K562 (cell line): Measurements from ENCODE around the gene SST. TPM values are rescaled to one million over a fixed set of nuclear protein-coding genes. Genes with fewer than 3 reads are reported as not detected.

Experiments used
- EWSR1 ChIP-seq: fragments of 450-650 bp; IDR thresholded peaks from 2 replicates; pipeline ENCODE4 v1.6.1; 2018; ENCODE audit warnings: borderline replicate concordance, mild to moderate bottlenecking, low read depth, moderate library complexity; ENCODE audit not compliant: partially characterized antibody
- KAT2B ChIP-seq: IDR thresholded peaks from one replicate; pipeline ENCODE4 v1.6.1; 2012; ENCODE audit warnings: low read depth, mild to moderate bottlenecking, control low read depth, inconsistent platforms, low read length, moderate library complexity
- MIER1 ChIP-seq: fragments of 450-650 bp; IDR thresholded peaks from 2 replicates; pipeline ENCODE4 v1.6.1; 2016; ENCODE audit warnings: antibody characterized with exemption, mild to moderate bottlenecking, low read depth
- NCOR1 ChIP-seq: fragments of 450-650 bp; IDR thresholded peaks from 2 replicates; pipeline ENCODE4 v1.6.1; 2016; ENCODE audit warnings: mild to moderate bottlenecking, moderate library complexity
- NFATC3 ChIP-seq: fragments of 450-650 bp; IDR thresholded peaks from 2 replicates; pipeline ENCODE4 v1.6.1; 2017; ENCODE audit warnings: mild to moderate bottlenecking
- SMAD2 ChIP-seq: fragments of 150-350 bp; IDR thresholded peaks from 2 replicates; pipeline ENCODE4 v1.6.1; 2014; ENCODE audit warnings: low read depth, mild to moderate bottlenecking, low read length
- TRIM25 ChIP-seq: fragments of 450-650 bp; IDR thresholded peaks from 2 replicates; pipeline ENCODE4 v1.7.0; 2016; ENCODE audit warnings: borderline replicate concordance
- ZBTB26 ChIP-seq: fragments of 450-650 bp; formaldehyde crosslinking; IDR thresholded peaks from 2 replicates; pipeline ENCODE4 v1.4.0; 2022; ENCODE audit warnings: missing genetic modification characterization
- ZFP1 ChIP-seq: fragments of 450-650 bp; formaldehyde crosslinking; IDR thresholded peaks from 2 replicates; pipeline ENCODE4 v1.4.0; 2020; ENCODE audit warnings: mild to moderate bottlenecking, mixed read lengths
- ZNF134 ChIP-seq: fragments of 250-450 bp; sonication (Bioruptor Pico); conservative IDR thresholded peaks from 2 replicates; pipeline ENCODE4 v1.4.0; 2020
- ZNF143 ChIP-seq: sonication (generic); formaldehyde crosslinking; IDR thresholded peaks from 2 replicates; pipeline ENCODE4 v1.9.0; 2022; ENCODE audit warnings: mild to moderate bottlenecking, missing genetic modification reagents
- ZNF311 ChIP-seq: fragments of 250-450 bp; sonication (Bioruptor Pico); IDR thresholded peaks from 2 replicates; pipeline ENCODE4 v1.4.0; 2020; ENCODE audit warnings: mild to moderate bottlenecking, moderate library complexity
- ZNF41 ChIP-seq: fragments of 250-450 bp; sonication (Bioruptor Pico); conservative IDR thresholded peaks from 2 replicates; pipeline ENCODE4 v1.4.0; 2020; ENCODE audit warnings: mild to moderate bottlenecking
- ZSCAN29 ChIP-seq: fragments of 450-650 bp; IDR thresholded peaks from 2 replicates; pipeline ENCODE4 v1.6.1; 2017
- polyA plus RNA-seq, 8 experiments: library from polyadenylated mRNA; depleted of rRNA in 4 of 8; stranded (reverse) in 5 of 8; unstranded in 3 of 8; fragments of >200 nt; fragmentation: Nextera tagmentation in 2 of 8; fragmentation: Illumina TruSeq in 1 of 8; extraction: Ambion mirVana in 2 of 8; extraction: Trizol in 1 of 8; gene quantifications; 2 replicates each; pipeline versions ENCODE4 v1.2.1 to v1.2.3, GENCODE V29; 2011 to 2014; ENCODE audit warnings: inconsistent platforms in 1 of 8, missing spikeins in 1 of 8
- total RNA-seq, 7 experiments: library from RNA; depleted of rRNA in 6 of 7; stranded (reverse); fragments of >200 nt in 6 of 7; fragmentation: Illumina TruSeq in 2 of 7; extraction: Trizol in 2 of 7; gene quantifications; 2 replicates each; pipeline versions ENCODE4 v1.2.1 to v1.2.3, GENCODE V29; 2011 to 2021; ENCODE audit warnings: low replicate concordance in 1 of 7
- TF ChIP-seq, protein P1 (sequence below): sonication (generic); formaldehyde crosslinking; IDR thresholded peaks from 2 replicates; pipeline ENCODE4 v1.8.0; 2022; ENCODE audit warnings: mild to moderate bottlenecking, low read depth, missing genetic modification reagents
- TF ChIP-seq, protein P2 (sequence below): sonication (generic); formaldehyde crosslinking; IDR thresholded peaks from 2 replicates; pipeline ENCODE4 v1.8.0; 2022; ENCODE audit warnings: mild to moderate bottlenecking, missing genetic modification reagents, borderline replicate concordance
- TF ChIP-seq, protein P3 (sequence below), 2 experiments: fragments of 200-800 bp in 1 of 2; sonication (Bioruptor generic) in 1 of 2; sonication (generic) in 1 of 2; formaldehyde crosslinking in 1 of 2; IDR thresholded peaks in 1 of 2; conservative IDR thresholded peaks in 1 of 2; 2 replicates each; pipeline versions ENCODE4 v1.5.0 to v1.6.1; 2016 to 2020; ENCODE audit warnings: missing compliant biosample characterization in 1 of 2, missing genetic modification characterization in 1 of 2, missing genetic modification reagents in 1 of 2
- TF ChIP-seq, protein P4 (sequence below): fragments of 250-450 bp; sonication (Bioruptor Pico); IDR thresholded peaks from 2 replicates; pipeline ENCODE4 v1.4.0; 2020; ENCODE audit warnings: borderline replicate concordance

The SST gene
- total and polyA plus RNA-seq, 9 of the 15 experiments (the other 6 are each of a cell fraction or from before 2014, with no cell fraction given), result not detected

DNA sequence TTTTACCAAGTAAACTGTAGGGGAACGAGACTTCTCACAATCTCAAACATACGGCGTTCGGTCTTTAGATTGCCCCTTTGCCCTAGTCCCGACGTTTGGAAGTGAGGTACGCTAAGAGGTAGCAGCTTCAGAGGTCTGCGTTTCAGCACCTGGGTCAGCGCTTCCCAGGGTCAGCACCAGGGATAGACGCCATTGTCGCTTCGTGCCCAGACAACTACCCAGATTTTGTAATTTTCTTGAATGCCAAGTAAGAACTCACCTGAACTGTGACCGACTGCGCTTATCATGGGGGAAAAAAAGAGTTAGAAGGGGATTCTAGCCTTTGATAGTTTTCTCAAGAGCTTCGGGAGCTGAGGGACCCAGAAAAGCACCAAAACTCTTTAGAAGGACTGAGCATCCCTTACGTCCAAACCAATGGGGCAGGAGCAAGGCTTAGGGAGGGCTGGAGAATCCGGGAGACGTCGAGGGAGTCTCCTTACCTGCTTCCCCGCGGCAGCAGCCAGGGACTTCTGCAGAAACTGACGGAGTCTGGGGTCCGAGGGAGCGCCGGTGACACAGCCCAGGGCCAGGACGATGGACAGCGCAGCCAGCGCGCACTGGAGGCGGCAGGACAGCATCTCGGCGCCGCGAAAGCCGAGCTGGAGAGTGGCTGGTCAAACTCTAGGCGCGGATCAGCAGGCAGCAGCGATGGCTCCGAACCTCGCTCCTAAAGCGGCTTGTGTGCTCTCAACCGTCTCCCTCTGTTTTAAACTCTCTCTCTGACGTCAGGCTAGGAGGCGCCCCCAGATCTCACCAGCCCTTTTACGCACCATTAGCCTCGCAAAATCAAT is at the start of gene SST (continued):
- TF ChIP-seq, protein P1, sequence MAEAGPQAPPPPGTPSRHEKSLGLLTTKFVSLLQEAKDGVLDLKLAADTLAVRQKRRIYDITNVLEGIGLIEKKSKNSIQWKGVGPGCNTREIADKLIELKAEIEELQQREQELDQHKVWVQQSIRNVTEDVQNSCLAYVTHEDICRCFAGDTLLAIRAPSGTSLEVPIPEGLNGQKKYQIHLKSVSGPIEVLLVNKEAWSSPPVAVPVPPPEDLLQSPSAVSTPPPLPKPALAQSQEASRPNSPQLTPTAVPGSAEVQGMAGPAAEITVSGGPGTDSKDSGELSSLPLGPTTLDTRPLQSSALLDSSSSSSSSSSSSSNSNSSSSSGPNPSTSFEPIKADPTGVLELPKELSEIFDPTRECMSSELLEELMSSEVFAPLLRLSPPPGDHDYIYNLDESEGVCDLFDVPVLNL (CRISPR knock-in tag), result no peak
- TF ChIP-seq ZBTB26 (CRISPR knock-in tag), result no peak
- no peak for TF ChIP-seq ZNF143 (CRISPR knock-in tag)
- TF ChIP-seq TRIM25, result no peak
- TF ChIP-seq KAT2B, result no peak
- no peak for TF ChIP-seq SMAD2
- TF ChIP-seq MIER1, result peak; percentile 94
- 0 out of 2 replicates have a peak, but pooled peaks have one; percentile 40 for TF ChIP-seq ZNF311 (CRISPR knock-in tag)
- TF ChIP-seq ZFP1, result no peak
- TF ChIP-seq, protein P2, sequence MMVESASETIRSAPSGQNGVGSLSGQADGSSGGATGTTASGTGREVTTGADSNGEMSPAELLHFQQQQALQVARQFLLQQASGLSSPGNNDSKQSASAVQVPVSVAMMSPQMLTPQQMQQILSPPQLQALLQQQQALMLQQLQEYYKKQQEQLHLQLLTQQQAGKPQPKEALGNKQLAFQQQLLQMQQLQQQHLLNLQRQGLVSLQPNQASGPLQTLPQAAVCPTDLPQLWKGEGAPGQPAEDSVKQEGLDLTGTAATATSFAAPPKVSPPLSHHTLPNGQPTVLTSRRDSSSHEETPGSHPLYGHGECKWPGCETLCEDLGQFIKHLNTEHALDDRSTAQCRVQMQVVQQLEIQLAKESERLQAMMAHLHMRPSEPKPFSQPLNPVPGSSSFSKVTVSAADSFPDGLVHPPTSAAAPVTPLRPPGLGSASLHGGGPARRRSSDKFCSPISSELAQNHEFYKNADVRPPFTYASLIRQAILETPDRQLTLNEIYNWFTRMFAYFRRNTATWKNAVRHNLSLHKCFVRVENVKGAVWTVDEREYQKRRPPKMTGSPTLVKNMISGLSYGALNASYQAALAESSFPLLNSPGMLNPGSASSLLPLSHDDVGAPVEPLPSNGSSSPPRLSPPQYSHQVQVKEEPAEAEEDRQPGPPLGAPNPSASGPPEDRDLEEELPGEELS (CRISPR knock-in tag), result no peak
- TF ChIP-seq EWSR1, result no peak
- no peak for TF ChIP-seq ZNF41
- TF ChIP-seq NCOR1, result no peak
- TF ChIP-seq, protein P3, sequence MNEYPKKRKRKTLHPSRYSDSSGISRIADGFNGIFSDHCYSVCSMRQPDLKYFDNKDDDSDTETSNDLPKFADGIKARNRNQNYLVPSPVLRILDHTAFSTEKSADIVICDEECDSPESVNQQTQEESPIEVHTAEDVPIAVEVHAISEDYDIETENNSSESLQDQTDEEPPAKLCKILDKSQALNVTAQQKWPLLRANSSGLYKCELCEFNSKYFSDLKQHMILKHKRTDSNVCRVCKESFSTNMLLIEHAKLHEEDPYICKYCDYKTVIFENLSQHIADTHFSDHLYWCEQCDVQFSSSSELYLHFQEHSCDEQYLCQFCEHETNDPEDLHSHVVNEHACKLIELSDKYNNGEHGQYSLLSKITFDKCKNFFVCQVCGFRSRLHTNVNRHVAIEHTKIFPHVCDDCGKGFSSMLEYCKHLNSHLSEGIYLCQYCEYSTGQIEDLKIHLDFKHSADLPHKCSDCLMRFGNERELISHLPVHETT (CRISPR knock-in tag; conservative IDR thresholded peaks at IDR 0.05 in 1 of 2, IDR thresholded peaks at IDR 0.05 in 1 of 2), result peak; percentile 41 to 63; a peak in 1 of 4 replicates
- TF ChIP-seq, protein P4, sequence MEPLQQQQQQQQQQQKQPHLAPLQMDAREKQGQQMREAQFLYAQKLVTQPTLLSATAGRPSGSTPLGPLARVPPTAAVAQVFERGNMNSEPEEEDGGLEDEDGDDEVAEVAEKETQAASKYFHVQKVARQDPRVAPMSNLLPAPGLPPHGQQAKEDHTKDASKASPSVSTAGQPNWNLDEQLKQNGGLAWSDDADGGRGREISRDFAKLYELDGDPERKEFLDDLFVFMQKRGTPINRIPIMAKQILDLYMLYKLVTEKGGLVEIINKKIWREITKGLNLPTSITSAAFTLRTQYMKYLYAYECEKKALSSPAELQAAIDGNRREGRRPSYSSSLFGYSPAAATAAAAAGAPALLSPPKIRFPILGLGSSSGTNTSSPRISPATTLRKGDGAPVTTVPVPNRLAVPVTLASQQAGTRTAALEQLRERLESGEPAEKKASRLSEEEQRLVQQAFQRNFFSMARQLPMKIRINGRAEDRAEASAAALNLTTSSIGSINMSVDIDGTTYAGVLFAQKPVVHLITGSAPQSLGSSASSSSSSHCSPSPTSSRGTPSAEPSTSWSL (CRISPR knock-in tag), result no peak
- no peak for TF ChIP-seq ZSCAN29
- no peak for TF ChIP-seq ZNF134 (CRISPR knock-in tag)
- TF ChIP-seq NFATC3, result no peak
